ENCODE data around the gene KLHL29.

Gene KLHL29

DNA sequence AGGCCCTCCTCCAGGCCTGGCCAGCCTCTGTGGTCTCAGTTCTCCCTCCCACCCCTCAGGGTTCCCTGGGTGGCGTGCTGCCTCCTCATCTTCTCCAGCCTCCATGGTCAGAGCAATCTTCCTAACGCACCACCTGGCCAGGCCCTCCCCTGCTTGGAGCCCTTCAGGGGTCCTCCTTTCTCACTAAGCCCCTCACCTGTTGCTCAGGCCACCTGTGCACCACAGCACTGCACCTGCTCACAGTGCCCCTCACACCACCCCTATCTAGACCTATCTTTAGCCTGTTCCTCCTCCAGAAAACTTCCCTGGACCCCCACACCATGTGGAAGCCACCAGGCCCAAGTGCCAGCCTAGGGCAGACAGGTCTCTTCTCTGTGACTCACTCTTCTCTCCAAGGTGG, 274.8 kb downstream of the KLHL29 start:
- Histone ChIP-seq H2AFZ (ENCODE audit: low read length) (no peak overlapping the region), H3K4me3 (ENCODE audit: low read length, poor library complexity, severe bottlenecking) (no peak overlapping the region), H4K20me1 (ENCODE audit: insufficient read depth, low read length, poor library complexity, severe bottlenecking) (no peaks in the 10 kb centered on the region), H3K27me3 (ENCODE audit: insufficient read depth, low read length, poor library complexity, severe bottlenecking) (no peaks in the 10 kb centered on the region), H3K36me3 (ENCODE audit: insufficient read depth, low read length) (no peaks in the 10 kb centered on the region), H3K4me1 (ENCODE audit: insufficient read depth, low read length, poor library complexity, severe bottlenecking) (no peaks in the 10 kb centered on the region), H3K4me2 (ENCODE audit: low read depth, low read length, poor library complexity, severe bottlenecking) (no peak overlapping the region), H3K79me2 (ENCODE audit: insufficient read depth, low read length) (no peaks in the 10 kb centered on the region), H3F3A (ENCODE audit: low read depth) (no peaks in the 10 kb centered on the region), H3K9ac (ENCODE audit: low read depth, low read length, poor library complexity, severe bottlenecking) (no peak overlapping the region), H3K9me3 (ENCODE audit: insufficient read depth, low read depth, low read length) (no peaks in the 10 kb centered on the region), H3K9me2 (replicated peaks; ENCODE audit: low read depth, low read length) (no peaks in the 10 kb centered on the region)
- no peak for TF ChIP-seq EZH2phosphoT487 (IDR thresholded peaks at IDR 0.05; ENCODE audit: borderline replicate concordance)
- TF ChIP-seq, protein P1, sequence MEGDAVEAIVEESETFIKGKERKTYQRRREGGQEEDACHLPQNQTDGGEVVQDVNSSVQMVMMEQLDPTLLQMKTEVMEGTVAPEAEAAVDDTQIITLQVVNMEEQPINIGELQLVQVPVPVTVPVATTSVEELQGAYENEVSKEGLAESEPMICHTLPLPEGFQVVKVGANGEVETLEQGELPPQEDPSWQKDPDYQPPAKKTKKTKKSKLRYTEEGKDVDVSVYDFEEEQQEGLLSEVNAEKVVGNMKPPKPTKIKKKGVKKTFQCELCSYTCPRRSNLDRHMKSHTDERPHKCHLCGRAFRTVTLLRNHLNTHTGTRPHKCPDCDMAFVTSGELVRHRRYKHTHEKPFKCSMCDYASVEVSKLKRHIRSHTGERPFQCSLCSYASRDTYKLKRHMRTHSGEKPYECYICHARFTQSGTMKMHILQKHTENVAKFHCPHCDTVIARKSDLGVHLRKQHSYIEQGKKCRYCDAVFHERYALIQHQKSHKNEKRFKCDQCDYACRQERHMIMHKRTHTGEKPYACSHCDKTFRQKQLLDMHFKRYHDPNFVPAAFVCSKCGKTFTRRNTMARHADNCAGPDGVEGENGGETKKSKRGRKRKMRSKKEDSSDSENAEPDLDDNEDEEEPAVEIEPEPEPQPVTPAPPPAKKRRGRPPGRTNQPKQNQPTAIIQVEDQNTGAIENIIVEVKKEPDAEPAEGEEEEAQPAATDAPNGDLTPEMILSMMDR (conservative IDR thresholded peaks at IDR 0.05; ENCODE audit: low read length): no peak

DNA sequence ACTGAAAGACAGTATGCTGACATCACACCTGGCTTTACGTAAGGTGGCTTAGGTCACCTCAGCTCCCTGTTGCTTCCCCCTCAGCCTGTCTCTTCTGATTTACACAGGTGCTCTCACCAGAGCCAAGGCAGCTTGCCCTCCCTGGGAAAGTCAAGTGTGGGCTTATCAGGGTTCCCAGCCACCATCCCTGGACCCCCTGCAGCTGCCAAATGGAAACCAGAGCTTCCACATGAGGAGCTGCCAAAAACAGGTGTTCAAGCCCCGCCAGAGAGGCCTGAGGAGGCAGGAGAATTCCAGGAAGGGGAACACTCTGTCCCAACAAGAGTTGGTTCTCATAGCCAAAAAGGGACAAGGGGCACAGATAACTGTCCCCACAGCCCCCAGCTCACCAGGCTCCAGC, 275.3 kb downstream of the KLHL29 start:
- H3K9ac ChIP-seq (ENCODE audit: low read depth, low read length, poor library complexity, severe bottlenecking): no peak overlapping the region
- H3K4me3 ChIP-seq (ENCODE audit: low read length, poor library complexity, severe bottlenecking): no peak overlapping the region
- no peak overlapping the region for H3K4me2 ChIP-seq (ENCODE audit: low read depth, low read length, poor library complexity, severe bottlenecking)
- H3K9me2 ChIP-seq (replicated peaks; ENCODE audit: low read depth, low read length): no peaks in the 10 kb centered on the region
- H4K20me1 ChIP-seq (ENCODE audit: insufficient read depth, low read length, poor library complexity, severe bottlenecking): no peaks in the 10 kb centered on the region
- no peaks in the 10 kb centered on the region for H3K4me1 ChIP-seq (ENCODE audit: insufficient read depth, low read length, poor library complexity, severe bottlenecking)
- H3F3A ChIP-seq (ENCODE audit: low read depth): no peaks in the 10 kb centered on the region
- TF ChIP-seq, protein P1 (conservative IDR thresholded peaks at IDR 0.05; ENCODE audit: low read length): no peak
- TF ChIP-seq EZH2phosphoT487 (IDR thresholded peaks at IDR 0.05; ENCODE audit: borderline replicate concordance): no peak
- H3K27me3 ChIP-seq (ENCODE audit: insufficient read depth, low read length, poor library complexity, severe bottlenecking): no peaks in the 10 kb centered on the region
- H3K9me3 ChIP-seq (ENCODE audit: insufficient read depth, low read depth, low read length): no peaks in the 10 kb centered on the region
- H2AFZ ChIP-seq (ENCODE audit: low read length): no peak overlapping the region
- no peaks in the 10 kb centered on the region for H3K79me2 ChIP-seq (ENCODE audit: insufficient read depth, low read length)
- H3K36me3 ChIP-seq (ENCODE audit: insufficient read depth, low read length): no peaks in the 10 kb centered on the region

DNA sequence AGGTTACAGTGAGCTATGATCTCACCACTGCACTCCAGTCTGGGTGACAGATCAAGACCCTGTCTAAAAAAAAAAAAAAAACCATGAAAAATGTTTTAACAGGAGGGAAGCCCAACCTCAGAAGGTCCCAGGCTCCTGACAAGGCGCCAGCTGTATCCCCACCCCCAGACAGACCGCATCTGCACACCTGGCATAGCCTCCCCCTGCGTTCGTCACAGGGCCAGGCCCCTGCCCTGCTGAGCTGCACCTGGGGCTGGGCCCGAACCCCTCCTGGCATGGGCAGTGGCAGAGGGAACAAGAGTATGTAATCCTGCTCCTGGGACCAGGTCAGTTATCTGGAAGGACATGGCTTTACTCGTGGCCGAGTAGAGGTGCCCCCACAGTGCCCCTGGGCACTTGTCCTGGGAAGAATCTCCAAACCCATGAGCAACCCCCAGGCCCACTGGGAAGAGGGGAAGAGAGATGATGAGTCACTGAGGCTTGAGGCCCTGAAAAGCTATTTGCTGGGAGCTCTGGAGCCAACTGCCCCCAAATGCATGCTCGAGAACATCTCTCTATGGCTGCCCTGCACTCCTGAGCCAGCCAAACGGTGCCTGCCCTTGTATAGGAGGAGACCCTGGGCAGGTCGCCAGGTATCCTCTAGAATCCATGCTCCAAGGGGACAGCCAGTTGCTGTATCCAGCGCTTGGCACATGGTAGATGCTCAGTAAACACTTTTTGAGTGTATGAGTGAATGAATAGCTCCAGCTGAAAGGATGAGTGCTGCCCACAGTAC, 276.5 kb downstream of the KLHL29 start:
- TF ChIP-seq, protein P1 (conservative IDR thresholded peaks at IDR 0.05; ENCODE audit: low read length): no peak
- TF ChIP-seq EZH2phosphoT487 (IDR thresholded peaks at IDR 0.05; ENCODE audit: borderline replicate concordance): no peak
- Histone ChIP-seq H3K27me3 (ENCODE audit: insufficient read depth, low read length, poor library complexity, severe bottlenecking) (no peaks in the 10 kb centered on the region), H3K36me3 (ENCODE audit: insufficient read depth, low read length) (no peaks in the 10 kb centered on the region), H4K20me1 (ENCODE audit: insufficient read depth, low read length, poor library complexity, severe bottlenecking) (no peaks in the 10 kb centered on the region), H3K9ac (ENCODE audit: low read depth, low read length, poor library complexity, severe bottlenecking) (no peak overlapping the region), H3K4me2 (ENCODE audit: low read depth, low read length, poor library complexity, severe bottlenecking) (no peak overlapping the region), H3K9me2 (replicated peaks; ENCODE audit: low read depth, low read length) (no peaks in the 10 kb centered on the region), H3F3A (ENCODE audit: low read depth) (no peaks in the 10 kb centered on the region), H3K4me1 (ENCODE audit: insufficient read depth, low read length, poor library complexity, severe bottlenecking) (no peaks in the 10 kb centered on the region), H3K9me3 (ENCODE audit: insufficient read depth, low read depth, low read length) (no peaks in the 10 kb centered on the region), H3K79me2 (ENCODE audit: insufficient read depth, low read length) (no peaks in the 10 kb centered on the region), H3K4me3 (ENCODE audit: low read length, poor library complexity, severe bottlenecking) (no peak overlapping the region), H2AFZ (ENCODE audit: low read length) (no peak overlapping the region)

All from Loucy (cell line).